ENCODE results near the gene PEAK1.

PEAK1 gene

GRCh38 chr15:77418391-77418965, 1.4 kb downstream of the PEAK1 start:
- CTCF ChIA-PET: interaction anchor here (0.7 to 1.5 kb wide), 5 partner anchors 9 to 349 kb away, joined by 3 to 7 read pairs (median 3); no protein-coding TSS in a partner anchor
- POLR2A ChIA-PET: interaction anchor here (1.2 to 1.6 kb wide), 3 partner anchors 12 to 219 kb away, joined by 3 to 4 read pairs (median 3); no protein-coding TSS in a partner anchor
- peak overlapping the region; percentile 73 for H3K4me3 ChIP-seq (ENCODE audit: low read depth, low read length)

GRCh38 chr15:77417602-77418001, 2.3 kb downstream of the PEAK1 start:
- TF ChIP-seq YY1 (tag by site-specific recombination; IDR thresholded peaks at IDR 0.05) (no peak), ZNF621 (tag by site-specific recombination; IDR thresholded peaks at IDR 0.05) (no peak), PRDM6 (tag by site-specific recombination; IDR thresholded peaks at IDR 0.05) (peak; percentile 57), FEZF1 (tag by site-specific recombination; IDR thresholded peaks at IDR 0.05) (peak; percentile 28; the same call in 1 of the 2 replicates)
- TF ChIP-seq, protein P1, sequence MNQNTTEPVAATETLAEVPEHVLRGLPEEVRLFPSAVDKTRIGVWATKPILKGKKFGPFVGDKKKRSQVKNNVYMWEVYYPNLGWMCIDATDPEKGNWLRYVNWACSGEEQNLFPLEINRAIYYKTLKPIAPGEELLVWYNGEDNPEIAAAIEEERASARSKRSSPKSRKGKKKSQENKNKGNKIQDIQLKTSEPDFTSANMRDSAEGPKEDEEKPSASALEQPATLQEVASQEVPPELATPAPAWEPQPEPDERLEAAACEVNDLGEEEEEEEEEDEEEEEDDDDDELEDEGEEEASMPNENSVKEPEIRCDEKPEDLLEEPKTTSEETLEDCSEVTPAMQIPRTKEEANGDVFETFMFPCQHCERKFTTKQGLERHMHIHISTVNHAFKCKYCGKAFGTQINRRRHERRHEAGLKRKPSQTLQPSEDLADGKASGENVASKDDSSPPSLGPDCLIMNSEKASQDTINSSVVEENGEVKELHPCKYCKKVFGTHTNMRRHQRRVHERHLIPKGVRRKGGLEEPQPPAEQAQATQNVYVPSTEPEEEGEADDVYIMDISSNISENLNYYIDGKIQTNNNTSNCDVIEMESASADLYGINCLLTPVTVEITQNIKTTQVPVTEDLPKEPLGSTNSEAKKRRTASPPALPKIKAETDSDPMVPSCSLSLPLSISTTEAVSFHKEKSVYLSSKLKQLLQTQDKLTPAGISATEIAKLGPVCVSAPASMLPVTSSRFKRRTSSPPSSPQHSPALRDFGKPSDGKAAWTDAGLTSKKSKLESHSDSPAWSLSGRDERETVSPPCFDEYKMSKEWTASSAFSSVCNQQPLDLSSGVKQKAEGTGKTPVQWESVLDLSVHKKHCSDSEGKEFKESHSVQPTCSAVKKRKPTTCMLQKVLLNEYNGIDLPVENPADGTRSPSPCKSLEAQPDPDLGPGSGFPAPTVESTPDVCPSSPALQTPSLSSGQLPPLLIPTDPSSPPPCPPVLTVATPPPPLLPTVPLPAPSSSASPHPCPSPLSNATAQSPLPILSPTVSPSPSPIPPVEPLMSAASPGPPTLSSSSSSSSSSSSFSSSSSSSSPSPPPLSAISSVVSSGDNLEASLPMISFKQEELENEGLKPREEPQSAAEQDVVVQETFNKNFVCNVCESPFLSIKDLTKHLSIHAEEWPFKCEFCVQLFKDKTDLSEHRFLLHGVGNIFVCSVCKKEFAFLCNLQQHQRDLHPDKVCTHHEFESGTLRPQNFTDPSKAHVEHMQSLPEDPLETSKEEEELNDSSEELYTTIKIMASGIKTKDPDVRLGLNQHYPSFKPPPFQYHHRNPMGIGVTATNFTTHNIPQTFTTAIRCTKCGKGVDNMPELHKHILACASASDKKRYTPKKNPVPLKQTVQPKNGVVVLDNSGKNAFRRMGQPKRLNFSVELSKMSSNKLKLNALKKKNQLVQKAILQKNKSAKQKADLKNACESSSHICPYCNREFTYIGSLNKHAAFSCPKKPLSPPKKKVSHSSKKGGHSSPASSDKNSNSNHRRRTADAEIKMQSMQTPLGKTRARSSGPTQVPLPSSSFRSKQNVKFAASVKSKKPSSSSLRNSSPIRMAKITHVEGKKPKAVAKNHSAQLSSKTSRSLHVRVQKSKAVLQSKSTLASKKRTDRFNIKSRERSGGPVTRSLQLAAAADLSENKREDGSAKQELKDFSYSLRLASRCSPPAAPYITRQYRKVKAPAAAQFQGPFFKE (tag by site-specific recombination; IDR thresholded peaks at IDR 0.05; ENCODE audit: borderline replicate concordance): no peak
- Histone ChIP-seq H3K4me3 (ENCODE audit: low read depth, low read length) (no peak overlapping the region), H3K4me1 (ENCODE audit: control insufficient read depth, insufficient read depth, low read length) (peaks cover 33% of the 10 kb centered on the region), H3K36me3 (ENCODE audit: control insufficient read depth in 2 of 2, insufficient read depth in 1 of 2, low read length in 2 of 2) (no peaks in the 10 kb centered on the region), H3K27ac (ENCODE audit: extremely low read depth, low read depth, low read length) (no peak overlapping the region), H3K9me3 (ENCODE audit: control insufficient read depth, insufficient read depth, low read depth, low read length) (no peaks in the 10 kb centered on the region)
- ChIA-PET POLR2A (no interaction called here), CTCF (no interaction called here)

More at GRCh38 chr15:77418391-77418965, 1.4 kb downstream of the PEAK1 start:
- no peaks in the 10 kb centered on the region for H3K9me3 ChIP-seq (ENCODE audit: control insufficient read depth, insufficient read depth, low read depth, low read length)
- H3K4me1 ChIP-seq (ENCODE audit: control insufficient read depth, insufficient read depth, low read length): peaks cover 29% of the 10 kb centered on the region
- TF ChIP-seq ZEB2 (tag by site-specific recombination; IDR thresholded peaks at IDR 0.05) (no peak), ZNF660 (tag by site-specific recombination; IDR thresholded peaks at IDR 0.05) (0 out of 2 replicates have a peak, but pooled peaks have one; percentile 13)
- H3K36me3 ChIP-seq (ENCODE audit: control insufficient read depth in 2 of 2, insufficient read depth in 1 of 2, low read length in 2 of 2): no peaks in the 10 kb centered on the region
- H3K27ac ChIP-seq (ENCODE audit: extremely low read depth, low read depth, low read length): no peak overlapping the region

- peaks cover 34% of the 10 kb centered on the region for H3K4me1 ChIP-seq (ENCODE audit: control insufficient read depth, insufficient read depth, low read length)
- H3K36me3 ChIP-seq (ENCODE audit: control insufficient read depth in 2 of 2, insufficient read depth in 1 of 2, low read length in 2 of 2): no peaks in the 10 kb centered on the region
- no peaks in the 10 kb centered on the region for H3K9me3 ChIP-seq (ENCODE audit: control insufficient read depth, insufficient read depth, low read depth, low read length)
- ChIA-PET CTCF (interaction anchor here (1.3 kb wide), 1 partner anchor 81 kb away, joined by 3 read pairs; no protein-coding TSS in a partner anchor), POLR2A (no interaction called here)
- H3K27ac ChIP-seq (ENCODE audit: extremely low read depth, low read depth, low read length): no peak overlapping the region
- no peak overlapping the region for H3K4me3 ChIP-seq (ENCODE audit: low read depth, low read length)
- 0 out of 2 replicates have a peak, but pooled peaks have one; percentile 30 for TF ChIP-seq INSM2 (tag by site-specific recombination; IDR thresholded peaks at IDR 0.05)
- TF ChIP-seq, protein P2, sequence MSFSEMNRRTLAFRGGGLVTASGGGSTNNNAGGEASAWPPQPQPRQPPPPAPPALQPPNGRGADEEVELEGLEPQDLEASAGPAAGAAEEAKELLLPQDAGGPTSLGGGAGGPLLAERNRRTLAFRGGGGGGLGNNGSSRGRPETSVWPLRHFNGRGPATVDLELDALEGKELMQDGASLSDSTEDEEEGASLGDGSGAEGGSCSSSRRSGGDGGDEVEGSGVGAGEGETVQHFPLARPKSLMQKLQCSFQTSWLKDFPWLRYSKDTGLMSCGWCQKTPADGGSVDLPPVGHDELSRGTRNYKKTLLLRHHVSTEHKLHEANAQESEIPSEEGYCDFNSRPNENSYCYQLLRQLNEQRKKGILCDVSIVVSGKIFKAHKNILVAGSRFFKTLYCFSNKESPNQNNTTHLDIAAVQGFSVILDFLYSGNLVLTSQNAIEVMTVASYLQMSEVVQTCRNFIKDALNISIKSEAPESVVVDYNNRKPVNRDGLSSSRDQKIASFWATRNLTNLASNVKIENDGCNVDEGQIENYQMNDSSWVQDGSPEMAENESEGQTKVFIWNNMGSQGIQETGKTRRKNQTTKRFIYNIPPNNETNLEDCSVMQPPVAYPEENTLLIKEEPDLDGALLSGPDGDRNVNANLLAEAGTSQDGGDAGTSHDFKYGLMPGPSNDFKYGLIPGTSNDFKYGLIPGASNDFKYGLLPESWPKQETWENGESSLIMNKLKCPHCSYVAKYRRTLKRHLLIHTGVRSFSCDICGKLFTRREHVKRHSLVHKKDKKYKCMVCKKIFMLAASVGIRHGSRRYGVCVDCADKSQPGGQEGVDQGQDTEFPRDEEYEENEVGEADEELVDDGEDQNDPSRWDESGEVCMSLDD (tag by site-specific recombination; IDR thresholded peaks at IDR 0.05): no peak
- no peak for TF ChIP-seq ZNF280D (tag by site-specific recombination; IDR thresholded peaks at IDR 0.05)
- no peak for TF ChIP-seq ZNF510 (tag by site-specific recombination; IDR thresholded peaks at IDR 0.05; ENCODE audit: insufficient replicate concordance)
- no peak for TF ChIP-seq ZNF223 (tag by site-specific recombination; IDR thresholded peaks at IDR 0.05)
- peak; percentile 98 for TF ChIP-seq SP7 (tag by site-specific recombination; IDR thresholded peaks at IDR 0.05)
Measured at GRCh38 chr15:77416954-77417353, 3.0 kb downstream of the PEAK1 start.

Measured in HEK293 (cell line).